Endodermal cell (in vitro differentiated cells): ENCODE results near the gene ZNF576. TPM values are rescaled to one million over a fixed set of nuclear protein-coding genes. Genes with fewer than 3 reads are reported as not detected.
A peak's percentile ranks its signal among the peaks of the same experiment; 100 is the strongest.

Experiments used
- DNase-seq: peaks from one replicate; pipeline ENCODE4 v3.0.0-alpha.2; 2017
- H3K27ac ChIP-seq: 2 replicates; pipeline ENCODE4 v1.5.1; 2013; ENCODE audit warnings: mild to moderate bottlenecking, low read depth, low read length, moderate library complexity
- H3K27me3 ChIP-seq: 2 replicates; pipeline ENCODE4 v1.6.1; 2013; ENCODE audit warnings: mild to moderate bottlenecking, low read length, moderate library complexity; ENCODE audit not compliant: insufficient read depth, control insufficient read depth, poor library complexity, severe bottlenecking
- H3K36me3 ChIP-seq: 2 replicates; pipeline ENCODE4 v1.7.0; 2013; ENCODE audit warnings: mild to moderate bottlenecking, low read length, moderate library complexity; ENCODE audit not compliant: control insufficient read depth, insufficient read depth
- H3K4me1 ChIP-seq: one replicate; pipeline ENCODE4 v1.7.0; 2013; ENCODE audit warnings: low read length; ENCODE audit not compliant: control insufficient read depth, insufficient read depth
- H3K4me3 ChIP-seq: 2 replicates; pipeline ENCODE4 v1.5.1; 2013; ENCODE audit warnings: mild to moderate bottlenecking, low read length, moderate library complexity
- H3K9ac ChIP-seq: 2 replicates; pipeline ENCODE4 v1.6.1; 2013; ENCODE audit warnings: mild to moderate bottlenecking, low read length, moderate library complexity; ENCODE audit not compliant: poor library complexity, severe bottlenecking; ENCODE audit errors: extremely low read depth
- H3K9me3 ChIP-seq: 2 replicates; pipeline ENCODE4 v1.6.1; 2013; ENCODE audit warnings: mild to moderate bottlenecking, low read length, moderate library complexity; ENCODE audit not compliant: control insufficient read depth
- H3K27ac Mint-ChIP-seq: 2 replicates; pipeline ENCODE4 v1.8.0; 2020; ENCODE audit warnings: mixed read lengths
- H3K27me3 Mint-ChIP-seq: 2 replicates; pipeline ENCODE4 v1.8.0; 2021; ENCODE audit warnings: mild to moderate bottlenecking, mixed read lengths; ENCODE audit not compliant: insufficient read depth
- H3K36me3 Mint-ChIP-seq: 2 replicates; pipeline ENCODE4 v1.8.0; 2020; ENCODE audit warnings: low read depth, mixed read lengths
- H3K4me1 Mint-ChIP-seq: 2 replicates; pipeline ENCODE4 v1.8.0; 2020; ENCODE audit warnings: mixed read lengths
- H3K4me3 Mint-ChIP-seq: 2 replicates; pipeline ENCODE4 v1.8.0; 2020; ENCODE audit warnings: mild to moderate bottlenecking, moderate library complexity, mixed read lengths
- H3K9me3 Mint-ChIP-seq: 2 replicates; pipeline ENCODE4 v1.8.0; 2020; ENCODE audit warnings: mild to moderate bottlenecking, mixed read lengths
- WGBS, 2 experiments: methylation state at CpG; one replicate each; pipeline versions ENCODE4 v1.1.5 to v1.1.7; 2013; ENCODE audit warnings: missing lambda C conversion rate in 2 of 2, mixed read lengths in 1 of 2; ENCODE audit not compliant: insufficient coverage in 1 of 2, insufficient read length in 1 of 2; 5-methylcytosine and 5-hydroxymethylcytosine counted together
- total RNA-seq, 2 donors: library from RNA; stranded (reverse); fragmentation: NEBNext Ultra II Directional in 1 of 2; extraction: Animal tissue kit (Norgen Biotek cat#: 25700) in 1 of 2; gene quantifications; 2 replicates in 1 of 2; 3 replicates in 1 of 2; pipeline ENCODE4 v1.2.1, GENCODE V29; 2021
- TF ChIP-seq, protein P1 (sequence below): fragments of 200-600 bp; sonication (generic); conservative IDR thresholded peaks from 2 replicates; pipeline ENCODE4 v1.5.0; 2021; ENCODE audit warnings: antibody characterized with exemption, mild to moderate bottlenecking

Gene ZNF576
- total RNA-seq, 2 donors from 2014 or later = 11.9 to 12.1 TPM

DNA sequence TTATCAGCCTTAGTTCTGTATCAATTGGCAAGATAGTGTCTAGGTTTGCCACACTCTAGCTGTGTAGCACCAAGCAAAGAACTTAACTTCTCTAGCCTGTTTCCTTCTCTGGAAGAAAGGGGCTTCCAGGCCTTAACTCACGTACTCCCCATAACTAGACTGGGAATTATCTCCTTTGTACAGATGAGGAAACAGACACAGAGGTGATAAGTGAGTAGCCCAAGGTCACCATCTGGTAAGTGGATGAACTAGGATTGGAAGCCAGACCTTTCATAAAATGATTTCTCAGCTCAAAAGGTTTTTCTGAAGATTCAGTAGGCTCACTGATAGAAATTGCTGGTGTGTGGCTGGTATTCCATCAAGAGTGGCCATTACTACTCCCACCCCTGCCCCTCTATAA, 19.9 kb downstream of the ZNF576 start:
- DNase-seq = no peak
- no peaks in the 10 kb centered on the region for H3K4me1 ChIP-seq
- no peak overlapping the region for H3K27ac ChIP-seq
- H3K27ac Mint-ChIP-seq = no peak overlapping the region
- no peaks in the 10 kb centered on the region for H3K9me3 Mint-ChIP-seq
- peaks cover 6% of the 10 kb centered on the region for H3K4me1 Mint-ChIP-seq
- TF ChIP-seq, protein P1, sequence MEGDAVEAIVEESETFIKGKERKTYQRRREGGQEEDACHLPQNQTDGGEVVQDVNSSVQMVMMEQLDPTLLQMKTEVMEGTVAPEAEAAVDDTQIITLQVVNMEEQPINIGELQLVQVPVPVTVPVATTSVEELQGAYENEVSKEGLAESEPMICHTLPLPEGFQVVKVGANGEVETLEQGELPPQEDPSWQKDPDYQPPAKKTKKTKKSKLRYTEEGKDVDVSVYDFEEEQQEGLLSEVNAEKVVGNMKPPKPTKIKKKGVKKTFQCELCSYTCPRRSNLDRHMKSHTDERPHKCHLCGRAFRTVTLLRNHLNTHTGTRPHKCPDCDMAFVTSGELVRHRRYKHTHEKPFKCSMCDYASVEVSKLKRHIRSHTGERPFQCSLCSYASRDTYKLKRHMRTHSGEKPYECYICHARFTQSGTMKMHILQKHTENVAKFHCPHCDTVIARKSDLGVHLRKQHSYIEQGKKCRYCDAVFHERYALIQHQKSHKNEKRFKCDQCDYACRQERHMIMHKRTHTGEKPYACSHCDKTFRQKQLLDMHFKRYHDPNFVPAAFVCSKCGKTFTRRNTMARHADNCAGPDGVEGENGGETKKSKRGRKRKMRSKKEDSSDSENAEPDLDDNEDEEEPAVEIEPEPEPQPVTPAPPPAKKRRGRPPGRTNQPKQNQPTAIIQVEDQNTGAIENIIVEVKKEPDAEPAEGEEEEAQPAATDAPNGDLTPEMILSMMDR = no peak
- 100% methylated on average over 1 of the region's 1 CpG; no CpG with 5 or more reads in 1 of the 2 experiments for WGBS, 2 experiments
- no peak overlapping the region for H3K4me3 ChIP-seq
- H3K9ac ChIP-seq = no peak overlapping the region
- no peak overlapping the region for H3K4me3 Mint-ChIP-seq
- no peaks in the 10 kb centered on the region for H3K9me3 ChIP-seq
- H3K27me3 ChIP-seq = no peaks in the 10 kb centered on the region
- H3K27me3 Mint-ChIP-seq = no peaks in the 10 kb centered on the region
- H3K36me3 ChIP-seq = peaks cover 33% of the 10 kb centered on the region
- peaks cover 30% of the 10 kb centered on the region for H3K36me3 Mint-ChIP-seq

DNA sequence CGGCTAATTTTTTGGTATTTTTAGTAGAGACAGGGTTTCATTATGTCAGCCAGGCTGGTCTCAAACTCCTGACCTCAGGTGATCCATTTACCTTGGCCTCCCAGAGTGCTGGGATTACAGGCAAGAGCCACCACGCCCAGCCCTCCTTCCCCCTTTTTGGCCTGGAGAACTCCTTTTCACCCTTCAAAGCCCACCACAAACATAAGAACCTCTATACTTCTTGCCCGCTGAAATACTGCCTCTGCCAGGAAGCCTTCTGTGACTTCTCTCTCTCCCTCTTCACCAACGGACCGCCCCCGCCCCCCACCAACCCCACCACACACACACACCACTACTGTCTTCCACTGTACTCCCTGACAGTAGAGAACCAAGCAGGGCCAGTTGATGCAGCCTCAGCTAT, 20.6 kb downstream of the ZNF576 start:
- TF ChIP-seq, protein P1 = no peak
- Histone ChIP-seq H3K9me3 (no peaks in the 10 kb centered on the region), H3K4me3 (no peak overlapping the region), H3K27ac (no peak overlapping the region), H3K27me3 (no peaks in the 10 kb centered on the region), H3K9ac (no peak overlapping the region), H3K36me3 (peaks cover 27% of the 10 kb centered on the region), H3K4me1 (no peaks in the 10 kb centered on the region)
- H3K36me3 Mint-ChIP-seq = peaks cover 25% of the 10 kb centered on the region
- peaks cover 6% of the 10 kb centered on the region for H3K4me1 Mint-ChIP-seq
- WGBS, 2 experiments = 88% methylated on average over 6 of the region's 6 CpGs; no CpG with 5 or more reads in 1 of the 2 experiments
- no peak for DNase-seq
- no peak overlapping the region for H3K4me3 Mint-ChIP-seq
- no peak overlapping the region for H3K27ac Mint-ChIP-seq
- no peaks in the 10 kb centered on the region for H3K9me3 Mint-ChIP-seq
- H3K27me3 Mint-ChIP-seq = no peaks in the 10 kb centered on the region

DNA sequence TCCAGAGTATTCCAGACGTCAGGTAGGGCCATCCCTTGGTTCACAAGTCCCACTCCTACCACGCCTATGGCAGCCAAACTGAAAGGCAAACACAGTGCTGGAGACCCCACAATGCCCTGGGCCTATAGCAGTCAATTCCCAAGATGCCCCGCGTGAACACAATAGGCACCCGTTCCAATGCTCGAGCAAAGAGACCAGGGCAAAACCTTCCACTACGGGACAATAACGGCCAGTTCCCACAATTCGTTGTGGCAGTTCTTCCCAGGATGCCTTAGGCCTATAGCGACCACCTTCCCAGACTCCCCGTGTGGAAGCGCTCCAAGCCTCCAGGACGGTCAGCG, 22.5 kb downstream of the ZNF576 start:
- H3K27me3 Mint-ChIP-seq = no peaks in the 10 kb centered on the region
- H3K9me3 ChIP-seq = no peaks in the 10 kb centered on the region
- H3K27me3 ChIP-seq = no peaks in the 10 kb centered on the region
- H3K36me3 ChIP-seq = peaks cover 12% of the 10 kb centered on the region
- peak overlapping the region; percentile 99 for H3K27ac ChIP-seq
- H3K36me3 Mint-ChIP-seq = peaks cover 8% of the 10 kb centered on the region
- H3K4me1 Mint-ChIP-seq = peaks cover 6% of the 10 kb centered on the region
- H3K4me3 Mint-ChIP-seq = peak overlapping the region; percentile 80
- TF ChIP-seq, protein P1 = no peak
- 7 to 8% methylated on average over 14 of the region's 14 CpGs for WGBS, 2 experiments
- H3K4me3 ChIP-seq = peak overlapping the region; percentile 93
- DNase-seq = no peak
- no peaks in the 10 kb centered on the region for H3K9me3 Mint-ChIP-seq
- H3K4me1 ChIP-seq = no peaks in the 10 kb centered on the region
- H3K27ac Mint-ChIP-seq = peak overlapping the region; percentile 99
- peak overlapping the region; percentile 90 for H3K9ac ChIP-seq
